RWPE1 (cell line): ENCODE data around the gene RERG.

Source experiments
- CTCF ChIA-PET: fragments of 350-600 bp; sonication (Branson Sonifier 250); formaldehyde crosslinking; extraction: SDS; loops from one replicate; lab custom pipeline; 2021; lab: Yijun Ruan, JAX
- POLR2A ChIA-PET: fragments of 400-600 bp; formaldehyde crosslinking; extraction: SDS; loops from one replicate; lab custom pipeline; 2020; ENCODE audit warnings: antibody characterized with exemption; ENCODE audit not compliant: low non-redundant PET; lab: Yijun Ruan, JAX
- DNase-seq: peaks from one replicate; pipeline ENCODE4 v3.0.0; 2012; ENCODE audit warnings: low spot score
- H3K27ac ChIP-seq: fragments of 450-650 bp; 2 replicates; pipeline ENCODE4 v1.5.1; 2017
- CTCF ChIP-seq: fragments of 450-650 bp; conservative IDR thresholded peaks from 2 replicates; pipeline ENCODE4 v1.5.1; 2017; ENCODE audit warnings: low read depth, mild to moderate bottlenecking

RERG gene

GRCh38 chr12:15253990-15254389 is 32.8 kb upstream of the RERG start:
- ChIA-PET POLR2A (no interaction called here), CTCF (interaction anchor here (0.8 kb wide), 1 partner anchor 276 kb away, joined by 4 read pairs; no protein-coding TSS in a partner anchor)
- no peak overlapping the region for H3K27ac ChIP-seq
- DNase-seq: no peak
- TF ChIP-seq CTCF: no peak

GRCh38 chr12:15244926-15245325 is 23.7 kb upstream of the RERG start:
- no peak for DNase-seq
- no peak for TF ChIP-seq CTCF
- ChIA-PET POLR2A (no interaction called here), CTCF (no interaction called here)
- no peak overlapping the region for H3K27ac ChIP-seq

GRCh38 chr12:15244341-15244740 is 23.1 kb upstream of the RERG start:
- H3K27ac ChIP-seq: no peak overlapping the region
- no peak for TF ChIP-seq CTCF
- ChIA-PET CTCF (no interaction called here), POLR2A (no interaction called here)
- no peak for DNase-seq

GRCh38 chr12:15243102-15243501 is 21.9 kb upstream of the RERG start:
- TF ChIP-seq CTCF: no peak
- no peak for DNase-seq
- no peak overlapping the region for H3K27ac ChIP-seq
- ChIA-PET CTCF (no interaction called here), POLR2A (no interaction called here)

- POLR2A ChIA-PET: no interaction called here
- TF ChIP-seq CTCF: no peak
Observed at GRCh38 chr12:15240898-15241297, 19.7 kb upstream of the RERG start.

GRCh38 chr12:15234508-15234907 is 13.3 kb upstream of the RERG start:
- no peak for TF ChIP-seq CTCF
- H3K27ac ChIP-seq: no peak overlapping the region
- DNase-seq: no peak
- ChIA-PET CTCF (no interaction called here), POLR2A (no interaction called here)

More at GRCh38 chr12:15240898-15241297, 19.7 kb upstream of the RERG start:
- DNase-seq: no peak
- H3K27ac ChIP-seq: no peak overlapping the region
- CTCF ChIA-PET: interaction anchor here (0.6 to 0.9 kb wide), 2 partner anchors 14 to 1974 kb away, joined by 3 read pairs; no protein-coding TSS in a partner anchor

- no peak for TF ChIP-seq CTCF
- ChIA-PET POLR2A (no interaction called here), CTCF (no interaction called here)
- no peak overlapping the region for H3K27ac ChIP-seq
- no peak for DNase-seq
Observed at GRCh38 chr12:15234011-15234410, 12.8 kb upstream of the RERG start.
